ENCODE data around the gene OR4M1.
"Not testable (repeated sequence)": the region's sequence is repeated elsewhere in the genome, so short reads cannot be mapped to it uniquely, and the experiment has no call there.

DNA sequence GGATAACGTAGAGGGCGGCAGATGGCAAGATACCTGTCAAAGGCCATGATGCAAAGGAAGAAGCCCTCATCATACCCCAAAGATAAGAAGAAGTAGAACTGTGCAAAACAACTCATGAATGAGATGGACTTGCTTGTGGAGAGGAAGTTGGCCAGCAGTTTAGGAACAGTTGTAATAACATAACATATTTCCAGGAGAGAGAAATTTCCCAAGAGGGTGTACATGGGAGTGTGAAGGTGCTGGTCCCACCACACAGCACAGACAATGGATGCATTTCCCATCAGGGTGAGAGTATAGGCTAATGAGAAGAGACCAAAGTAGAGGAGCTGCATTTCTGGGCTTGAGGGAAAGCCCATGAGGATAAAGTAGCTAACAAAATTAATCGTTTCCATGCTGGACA lies 39.4 kb upstream of the OR4M1 start:
- not testable (repeated sequence) for TF ChIP-seq EZH2 (IDR thresholded peaks at IDR 0.05; ENCODE audit: low read length, missing control alignments)
- TF ChIP-seq, protein P1, sequence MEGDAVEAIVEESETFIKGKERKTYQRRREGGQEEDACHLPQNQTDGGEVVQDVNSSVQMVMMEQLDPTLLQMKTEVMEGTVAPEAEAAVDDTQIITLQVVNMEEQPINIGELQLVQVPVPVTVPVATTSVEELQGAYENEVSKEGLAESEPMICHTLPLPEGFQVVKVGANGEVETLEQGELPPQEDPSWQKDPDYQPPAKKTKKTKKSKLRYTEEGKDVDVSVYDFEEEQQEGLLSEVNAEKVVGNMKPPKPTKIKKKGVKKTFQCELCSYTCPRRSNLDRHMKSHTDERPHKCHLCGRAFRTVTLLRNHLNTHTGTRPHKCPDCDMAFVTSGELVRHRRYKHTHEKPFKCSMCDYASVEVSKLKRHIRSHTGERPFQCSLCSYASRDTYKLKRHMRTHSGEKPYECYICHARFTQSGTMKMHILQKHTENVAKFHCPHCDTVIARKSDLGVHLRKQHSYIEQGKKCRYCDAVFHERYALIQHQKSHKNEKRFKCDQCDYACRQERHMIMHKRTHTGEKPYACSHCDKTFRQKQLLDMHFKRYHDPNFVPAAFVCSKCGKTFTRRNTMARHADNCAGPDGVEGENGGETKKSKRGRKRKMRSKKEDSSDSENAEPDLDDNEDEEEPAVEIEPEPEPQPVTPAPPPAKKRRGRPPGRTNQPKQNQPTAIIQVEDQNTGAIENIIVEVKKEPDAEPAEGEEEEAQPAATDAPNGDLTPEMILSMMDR (conservative IDR thresholded peaks at IDR 0.05 in 1 of 2, IDR thresholded peaks at IDR 0.05 in 1 of 2; ENCODE audit: low read depth in 1 of 2, low read length in 2 of 2), result not testable (repeated sequence)

Data from fibroblast of lung (primary cell).